ENCODE results near the gene NKD1. TPM values are rescaled to one million over a fixed set of nuclear protein-coding genes. Genes with fewer than 3 reads are reported as not detected.

NKD1 gene
- total RNA-seq, 1 donor from 2014 or later, result 0.33 TPM

DNA sequence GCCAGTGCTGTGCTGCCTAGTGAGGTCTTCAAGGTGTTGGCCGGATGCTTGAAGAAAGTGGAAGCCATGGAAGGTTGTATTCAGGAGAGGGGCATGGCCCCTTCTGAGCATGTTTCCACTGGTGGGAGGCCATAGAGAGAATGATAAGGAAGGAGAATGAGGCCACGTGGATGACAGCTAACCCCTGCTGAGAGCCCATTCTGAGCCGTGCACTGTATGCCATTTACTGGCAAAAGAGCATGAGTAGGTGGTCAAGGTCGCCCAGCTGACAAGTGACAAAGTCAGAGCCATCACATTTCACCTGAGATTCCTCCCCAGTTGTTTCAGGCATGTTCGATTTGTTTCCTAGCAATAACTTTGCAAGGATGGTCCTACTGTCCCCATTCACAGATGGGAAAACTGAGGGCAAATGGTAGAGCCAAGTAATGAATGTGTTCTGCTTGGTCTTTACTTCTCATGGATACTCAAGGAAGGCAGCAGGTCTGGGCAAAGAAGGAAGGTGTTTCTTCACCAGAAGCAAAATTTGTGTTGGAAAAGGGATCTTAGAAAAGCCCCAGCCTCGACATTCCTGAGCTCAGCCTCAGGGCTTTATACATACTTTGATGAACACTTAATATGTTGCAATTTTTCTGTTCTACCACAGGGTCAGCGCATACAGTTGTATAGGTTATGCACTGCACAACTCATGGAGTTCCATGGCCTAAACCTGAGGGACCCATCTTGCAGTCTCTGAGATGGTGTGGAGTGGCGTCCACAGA lies 10.5 kb upstream of the NKD1 start:
- no peaks in the 10 kb centered on the region for H3K36me3 ChIP-seq (ENCODE audit: control insufficient read depth, insufficient read depth, low read length)
- H3K4me3 ChIP-seq (ENCODE audit: low read depth, low read length), result no peak overlapping the region
- TF ChIP-seq, protein P1, sequence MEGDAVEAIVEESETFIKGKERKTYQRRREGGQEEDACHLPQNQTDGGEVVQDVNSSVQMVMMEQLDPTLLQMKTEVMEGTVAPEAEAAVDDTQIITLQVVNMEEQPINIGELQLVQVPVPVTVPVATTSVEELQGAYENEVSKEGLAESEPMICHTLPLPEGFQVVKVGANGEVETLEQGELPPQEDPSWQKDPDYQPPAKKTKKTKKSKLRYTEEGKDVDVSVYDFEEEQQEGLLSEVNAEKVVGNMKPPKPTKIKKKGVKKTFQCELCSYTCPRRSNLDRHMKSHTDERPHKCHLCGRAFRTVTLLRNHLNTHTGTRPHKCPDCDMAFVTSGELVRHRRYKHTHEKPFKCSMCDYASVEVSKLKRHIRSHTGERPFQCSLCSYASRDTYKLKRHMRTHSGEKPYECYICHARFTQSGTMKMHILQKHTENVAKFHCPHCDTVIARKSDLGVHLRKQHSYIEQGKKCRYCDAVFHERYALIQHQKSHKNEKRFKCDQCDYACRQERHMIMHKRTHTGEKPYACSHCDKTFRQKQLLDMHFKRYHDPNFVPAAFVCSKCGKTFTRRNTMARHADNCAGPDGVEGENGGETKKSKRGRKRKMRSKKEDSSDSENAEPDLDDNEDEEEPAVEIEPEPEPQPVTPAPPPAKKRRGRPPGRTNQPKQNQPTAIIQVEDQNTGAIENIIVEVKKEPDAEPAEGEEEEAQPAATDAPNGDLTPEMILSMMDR (IDR thresholded peaks at IDR 0.05; ENCODE audit: insufficient read depth, low read length, poor library complexity, severe bottlenecking), result no peak
- no peak for DNase-seq (ENCODE audit: low read depth)
- H3K27me3 ChIP-seq (ENCODE audit: control insufficient read depth, insufficient read depth, low read length), result peaks cover 5% of the 10 kb centered on the region

DNA sequence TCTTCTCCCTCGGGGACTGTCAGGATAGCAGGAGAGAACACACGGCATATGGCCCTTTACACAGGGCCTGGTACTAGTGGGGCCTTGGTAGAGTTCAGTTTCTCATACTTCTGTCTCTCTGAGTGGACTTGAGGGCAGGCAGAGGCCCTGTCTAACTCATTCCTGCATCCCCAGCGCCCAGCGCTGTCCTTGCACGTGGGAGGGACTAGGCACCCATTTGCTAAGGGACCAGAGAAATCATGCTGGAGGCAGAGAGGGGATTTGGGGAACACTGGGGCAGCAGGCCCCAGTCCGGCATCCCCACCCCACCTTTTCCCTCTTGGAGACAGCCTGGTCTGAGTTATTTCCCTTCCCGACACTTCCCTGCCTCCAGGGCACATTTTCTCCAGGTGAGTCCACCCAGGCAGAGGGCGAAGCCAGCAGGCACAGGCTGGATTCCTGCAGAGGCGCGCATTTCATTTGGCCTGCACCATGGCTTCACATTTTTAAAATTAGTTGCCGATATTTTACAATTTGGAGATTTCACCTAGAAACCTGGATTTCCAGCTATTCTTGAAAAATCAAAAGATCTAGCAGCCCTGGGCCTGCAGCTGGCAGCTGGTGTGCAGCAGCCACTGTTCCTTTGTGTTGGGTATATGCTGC lies 9.7 kb upstream of the NKD1 start:
- DNase-seq (ENCODE audit: low read depth), result no peak
- H3K4me3 ChIP-seq (ENCODE audit: low read depth, low read length), result no peak overlapping the region
- TF ChIP-seq, protein P1 (IDR thresholded peaks at IDR 0.05; ENCODE audit: insufficient read depth, low read length, poor library complexity, severe bottlenecking), result no peak
- H3K36me3 ChIP-seq (ENCODE audit: control insufficient read depth, insufficient read depth, low read length), result no peaks in the 10 kb centered on the region
- peaks cover 6% of the 10 kb centered on the region for H3K27me3 ChIP-seq (ENCODE audit: control insufficient read depth, insufficient read depth, low read length)

DNA sequence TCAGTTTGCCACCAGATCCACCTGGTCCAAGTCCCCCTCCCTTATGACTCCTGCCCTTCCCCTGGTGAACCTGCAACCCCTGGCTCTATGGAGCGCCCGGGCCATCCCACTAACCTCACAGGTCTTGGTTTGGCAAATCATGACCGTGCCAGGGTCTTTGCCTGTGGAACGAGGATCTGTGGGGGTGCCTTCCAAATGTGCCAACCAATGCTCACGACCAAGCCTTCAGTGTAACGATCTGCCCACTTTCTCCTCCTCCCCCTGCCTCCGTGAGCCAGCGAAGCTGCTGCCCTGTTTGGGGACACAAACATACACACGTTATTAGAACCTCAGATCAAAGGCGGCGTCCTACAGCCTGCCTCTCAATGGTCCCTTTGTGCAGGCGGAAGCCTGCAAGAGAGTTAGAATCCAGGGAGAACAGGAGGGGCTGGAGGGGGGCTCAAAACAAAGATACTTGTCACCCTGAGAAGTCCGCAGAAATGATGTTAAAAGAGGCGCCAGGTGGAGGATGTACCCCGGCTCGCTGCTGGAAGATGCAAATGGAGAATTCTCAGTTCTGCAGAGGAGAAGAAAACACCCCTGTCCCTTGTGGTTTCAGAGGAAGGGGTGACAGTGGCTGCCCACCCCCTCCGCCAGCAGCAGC lies 9.0 kb upstream of the NKD1 start:
- DNase-seq (ENCODE audit: low read depth), result no peak
- H3K27me3 ChIP-seq (ENCODE audit: control insufficient read depth, insufficient read depth, low read length), result peaks cover 10% of the 10 kb centered on the region
- H3K4me3 ChIP-seq (ENCODE audit: low read depth, low read length), result no peak overlapping the region
- H3K36me3 ChIP-seq (ENCODE audit: control insufficient read depth, insufficient read depth, low read length), result no peaks in the 10 kb centered on the region
- TF ChIP-seq, protein P1 (IDR thresholded peaks at IDR 0.05; ENCODE audit: insufficient read depth, low read length, poor library complexity, severe bottlenecking), result no peak

GRCh38 chr16:50539822-50540710 lies 8.1 kb upstream of the NKD1 start:
- TF ChIP-seq, protein P1 (IDR thresholded peaks at IDR 0.05; ENCODE audit: insufficient read depth, low read length, poor library complexity, severe bottlenecking), result no peak
- DNase-seq (ENCODE audit: low read depth), result no peak
- no peak overlapping the region for H3K4me3 ChIP-seq (ENCODE audit: low read depth, low read length)
- H3K27me3 ChIP-seq (ENCODE audit: control insufficient read depth, insufficient read depth, low read length), result peaks cover 10% of the 10 kb centered on the region
- H3K36me3 ChIP-seq (ENCODE audit: control insufficient read depth, insufficient read depth, low read length), result no peaks in the 10 kb centered on the region

GRCh38 chr16:50540711-50541007 lies 7.5 kb upstream of the NKD1 start:
- no peak for DNase-seq (ENCODE audit: low read depth)
- TF ChIP-seq, protein P1 (IDR thresholded peaks at IDR 0.05; ENCODE audit: insufficient read depth, low read length, poor library complexity, severe bottlenecking), result no peak
- Histone ChIP-seq H3K4me3 (ENCODE audit: low read depth, low read length) (no peak overlapping the region), H3K27me3 (ENCODE audit: control insufficient read depth, insufficient read depth, low read length) (peaks cover 10% of the 10 kb centered on the region), H3K36me3 (ENCODE audit: control insufficient read depth, insufficient read depth, low read length) (no peaks in the 10 kb centered on the region)
